Measurements from ENCODE around the gene SERPINA4. TPM values are rescaled to one million over a fixed set of nuclear protein-coding genes. Genes with fewer than 3 reads are reported as not detected.
"Not testable (repeated sequence)": the region's sequence is repeated elsewhere in the genome, so short reads cannot be mapped to it uniquely, and the experiment has no call there.

The SERPINA4 gene
- total RNA-seq, 2 donors from 2014 or later = 0.37 TPM; not detected in 1

DNA sequence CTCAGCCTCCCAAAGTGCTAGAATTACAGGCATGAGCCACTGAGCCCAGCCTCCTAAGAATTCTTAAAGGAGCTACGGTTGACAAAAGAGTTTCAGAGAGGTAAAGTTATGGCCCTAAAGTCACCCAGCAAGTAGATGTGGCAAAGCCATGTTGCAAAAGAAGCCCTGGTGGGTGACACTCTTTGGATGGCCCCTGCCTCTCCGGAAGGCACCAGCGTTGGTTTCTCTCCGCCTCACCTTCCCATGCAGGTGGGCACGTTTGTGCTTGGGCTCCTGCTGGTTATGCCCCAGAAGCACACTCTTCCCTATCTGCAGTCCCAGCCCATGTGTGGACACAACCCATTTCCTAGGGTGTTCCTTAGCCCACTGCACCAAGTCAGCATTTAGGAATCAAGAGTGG is 41.5 kb downstream of the SERPINA4 start:
- Histone ChIP-seq H3K4me3 (no peak overlapping the region), H3K9ac (ENCODE audit: low read depth in 2 of 2, low read length in 2 of 2) (no peak overlapping the region), H3K36me3 (no peaks in the 10 kb centered on the region), H3K4me1 (peaks cover 4% of the 10 kb centered on the region), H3K27me3 (no peaks in the 10 kb centered on the region), H3K9me3 (no peaks in the 10 kb centered on the region), H3K27ac (no peak overlapping the region)
- DNase-seq = no peak
- intact Hi-C loops (cut with DNase I) = no loop called here
- TF ChIP-seq, protein P1, sequence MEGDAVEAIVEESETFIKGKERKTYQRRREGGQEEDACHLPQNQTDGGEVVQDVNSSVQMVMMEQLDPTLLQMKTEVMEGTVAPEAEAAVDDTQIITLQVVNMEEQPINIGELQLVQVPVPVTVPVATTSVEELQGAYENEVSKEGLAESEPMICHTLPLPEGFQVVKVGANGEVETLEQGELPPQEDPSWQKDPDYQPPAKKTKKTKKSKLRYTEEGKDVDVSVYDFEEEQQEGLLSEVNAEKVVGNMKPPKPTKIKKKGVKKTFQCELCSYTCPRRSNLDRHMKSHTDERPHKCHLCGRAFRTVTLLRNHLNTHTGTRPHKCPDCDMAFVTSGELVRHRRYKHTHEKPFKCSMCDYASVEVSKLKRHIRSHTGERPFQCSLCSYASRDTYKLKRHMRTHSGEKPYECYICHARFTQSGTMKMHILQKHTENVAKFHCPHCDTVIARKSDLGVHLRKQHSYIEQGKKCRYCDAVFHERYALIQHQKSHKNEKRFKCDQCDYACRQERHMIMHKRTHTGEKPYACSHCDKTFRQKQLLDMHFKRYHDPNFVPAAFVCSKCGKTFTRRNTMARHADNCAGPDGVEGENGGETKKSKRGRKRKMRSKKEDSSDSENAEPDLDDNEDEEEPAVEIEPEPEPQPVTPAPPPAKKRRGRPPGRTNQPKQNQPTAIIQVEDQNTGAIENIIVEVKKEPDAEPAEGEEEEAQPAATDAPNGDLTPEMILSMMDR (IDR thresholded peaks at IDR 0.05) = no peak

DNA sequence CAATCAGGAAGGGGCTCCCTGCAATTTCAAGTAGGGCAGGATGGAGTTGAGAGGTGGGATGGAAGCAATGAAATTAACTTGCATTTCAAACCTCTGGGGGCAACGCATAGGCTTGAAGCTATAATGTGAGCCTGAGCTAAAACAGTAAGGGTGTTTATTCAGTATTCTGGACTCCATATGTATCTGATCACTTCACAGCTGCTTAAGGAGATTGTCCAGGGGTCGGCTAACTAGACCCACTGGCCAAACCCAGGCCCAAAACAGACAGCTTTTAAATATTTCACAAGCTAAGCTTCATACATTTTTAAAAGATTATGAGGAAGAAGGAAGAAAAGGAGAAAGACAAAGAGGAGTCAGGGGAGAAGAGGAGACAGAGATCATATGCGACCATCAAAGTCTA is 44.1 kb downstream of the SERPINA4 start:
- no peaks in the 10 kb centered on the region for H3K4me1 ChIP-seq
- H3K9me3 ChIP-seq = no peaks in the 10 kb centered on the region
- H3K27me3 ChIP-seq = no peaks in the 10 kb centered on the region
- intact Hi-C loops (cut with DNase I) = no loop called here
- H3K36me3 ChIP-seq = no peaks in the 10 kb centered on the region
- H3K4me3 ChIP-seq = no peak overlapping the region
- no peak for DNase-seq
- no peak overlapping the region for H3K27ac ChIP-seq
- TF ChIP-seq, protein P1 (IDR thresholded peaks at IDR 0.05) = no peak
- H3K9ac ChIP-seq (ENCODE audit: low read depth in 2 of 2, low read length in 2 of 2) = no peak overlapping the region

DNA sequence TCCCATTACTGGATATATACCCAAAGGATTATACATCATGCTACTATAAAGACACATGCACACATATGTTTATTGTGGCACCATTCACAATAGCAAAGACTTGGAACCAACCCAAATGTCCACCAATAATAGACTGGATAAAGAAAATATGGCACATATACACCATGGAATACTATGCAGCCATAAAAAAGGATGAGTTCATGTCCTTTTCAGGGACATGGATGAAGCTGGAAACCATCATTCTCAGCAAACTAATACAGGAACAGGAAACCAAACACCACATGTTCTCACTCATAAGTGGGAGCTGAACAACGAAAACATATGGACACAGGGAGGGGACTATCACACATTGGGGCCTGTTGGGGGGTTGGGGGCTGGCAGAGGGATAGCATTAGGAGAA is 47.7 kb downstream of the SERPINA4 start:
- H3K4me1 ChIP-seq; H3K27me3 ChIP-seq; DNase-seq; H3K27ac ChIP-seq; H3K9ac ChIP-seq (ENCODE audit: low read depth in 2 of 2, low read length in 2 of 2); H3K4me3 ChIP-seq; intact Hi-C loops (cut with DNase I); H3K9me3 ChIP-seq; H3K36me3 ChIP-seq: not testable (repeated sequence)

DNA sequence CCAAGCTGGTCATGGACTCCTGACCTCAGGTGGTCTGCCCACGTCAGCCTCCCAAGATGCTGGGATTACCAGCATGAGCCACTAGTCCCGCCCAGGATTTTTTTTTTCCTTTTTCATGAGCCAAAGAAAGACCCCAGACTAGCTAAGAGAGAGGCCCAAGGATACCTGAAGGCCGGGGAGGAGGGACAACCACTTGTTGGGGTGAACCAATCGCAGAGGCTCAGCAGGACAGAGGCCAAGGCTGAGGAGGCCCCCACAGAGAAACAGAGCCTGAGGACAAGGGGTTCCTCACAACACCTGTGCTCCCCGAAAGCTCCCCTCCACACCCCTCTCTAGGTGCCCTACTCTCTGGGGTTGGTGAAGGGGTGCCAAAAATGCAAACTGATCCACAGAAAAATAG is 49.9 kb downstream of the SERPINA4 start:
- intact Hi-C loops (cut with DNase I) = no loop called here
- Histone ChIP-seq H3K27ac (no peak overlapping the region), H3K4me1 (no peaks in the 10 kb centered on the region), H3K9me3 (no peaks in the 10 kb centered on the region), H3K27me3 (no peaks in the 10 kb centered on the region), H3K4me3 (no peak overlapping the region), H3K36me3 (no peaks in the 10 kb centered on the region), H3K9ac (ENCODE audit: low read depth in 2 of 2, low read length in 2 of 2) (no peak overlapping the region)
- no peak for DNase-seq
- TF ChIP-seq, protein P1 (IDR thresholded peaks at IDR 0.05) = no peak

DNA sequence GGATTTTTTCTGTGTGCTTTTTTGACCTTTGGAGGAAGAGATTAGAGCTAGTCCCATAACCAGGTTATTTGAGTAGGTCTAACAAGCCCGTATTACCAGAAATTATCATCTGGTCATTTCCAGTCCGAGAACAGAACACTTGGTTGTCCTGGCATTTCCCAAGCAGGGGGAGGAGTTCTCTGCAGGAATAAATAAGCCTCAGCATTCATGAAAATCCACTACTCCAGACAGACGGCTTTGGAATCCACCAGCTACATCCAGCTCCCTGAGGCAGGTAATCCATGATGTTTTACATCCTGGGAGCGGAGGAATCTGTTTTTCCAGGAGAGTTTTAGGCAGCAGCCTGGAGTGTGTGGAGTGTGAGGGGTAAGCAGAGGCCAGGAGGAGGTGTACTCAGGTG is 50.9 kb downstream of the SERPINA4 start, which contains the start of gene SERPINA3:
Gene SERPINA3 (plus strand): TSS at position 218 of the 400 bp plus-strand sequence. CDS start 2,051 bp downstream, outside the sequence.
- H3K4me1 ChIP-seq = no peaks in the 10 kb centered on the region
- H3K9me3 ChIP-seq = no peaks in the 10 kb centered on the region
- H3K4me3 ChIP-seq = no peak within 1 kb of the TSS
- no peaks in the 10 kb centered on the region for H3K27me3 ChIP-seq
- DNase-seq = no peak
- H3K36me3 ChIP-seq = no peaks in the 10 kb centered on the region
- H3K27ac ChIP-seq = no peak within 1 kb of the TSS
- H3K9ac ChIP-seq (ENCODE audit: low read depth in 2 of 2, low read length in 2 of 2) = no peak within 1 kb of the TSS
- TF ChIP-seq, protein P1 (IDR thresholded peaks at IDR 0.05) = no peak
- intact Hi-C loops (cut with DNase I) = no loop called here

DNA sequence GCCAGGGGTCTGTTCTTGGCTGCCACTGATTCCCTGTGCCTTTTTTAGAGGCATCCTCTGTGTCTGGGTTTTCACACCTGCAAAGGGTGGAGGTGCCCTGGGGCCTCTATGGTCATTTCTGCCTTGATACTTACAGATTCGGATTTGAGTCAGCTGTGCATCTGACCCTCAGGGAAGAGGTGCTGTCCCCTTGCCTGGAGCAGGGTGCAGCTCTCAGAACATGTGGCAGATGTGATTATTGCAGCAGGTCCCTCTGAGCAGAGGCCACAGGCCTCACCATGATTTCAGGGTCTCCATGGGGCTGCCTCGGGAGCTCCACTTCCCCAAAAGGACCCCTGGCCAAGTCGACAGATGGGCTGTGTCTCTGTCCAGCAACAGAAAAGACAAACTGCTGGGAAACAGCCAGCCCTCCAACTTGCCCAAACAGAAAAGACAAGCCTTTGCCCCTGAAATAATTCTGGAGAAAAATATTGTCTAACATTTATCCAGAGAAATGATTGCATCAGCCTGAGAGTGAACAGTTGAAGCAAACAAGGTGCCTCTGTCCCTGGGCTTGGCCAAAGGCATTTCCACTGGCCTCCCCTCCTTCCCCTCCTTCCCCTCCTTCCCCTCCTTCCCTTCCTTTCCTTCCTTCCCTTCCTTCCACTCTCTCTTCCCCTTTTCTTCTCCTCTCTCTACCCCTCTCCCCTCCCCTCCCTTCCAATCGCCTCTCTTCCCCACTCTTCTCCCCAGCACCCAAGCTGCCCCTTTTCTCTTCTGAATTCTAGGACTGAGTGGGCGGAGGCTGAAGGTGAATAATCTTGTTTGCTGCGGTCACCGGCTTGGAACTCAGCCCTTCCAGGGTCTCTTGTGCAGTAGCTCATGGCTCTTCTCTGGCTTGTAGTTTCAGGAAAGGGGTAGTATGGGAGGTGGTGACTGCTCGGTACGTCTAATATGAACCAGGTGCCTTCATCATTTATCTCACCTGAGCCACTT is 51.6 kb downstream of the SERPINA4 start:
- Histone ChIP-seq H3K4me3 (no peak overlapping the region), H3K9ac (ENCODE audit: low read depth in 2 of 2, low read length in 2 of 2) (no peak overlapping the region), H3K4me1 (no peaks in the 10 kb centered on the region), H3K36me3 (no peaks in the 10 kb centered on the region), H3K27me3 (no peaks in the 10 kb centered on the region), H3K27ac (no peak overlapping the region), H3K9me3 (no peaks in the 10 kb centered on the region)
- no peak for DNase-seq
- TF ChIP-seq, protein P1 (IDR thresholded peaks at IDR 0.05) = no peak
- intact Hi-C loops (cut with DNase I) = no loop called here
